SK-N-SH treated with all-trans-retinoic acid at 6 μM for 48 hours (cell line): ENCODE measurements around the gene CD177.
"Not testable (repeated sequence)": the region's sequence is repeated elsewhere in the genome, so short reads cannot be mapped to it uniquely, and the experiment has no call there.

Experiments used
- ATAC-seq: fragments of 200-7000 bp; cut with Tn5 transposase; 3 replicates; pipeline ENCODE4 v1.9.1; 2020; ENCODE audit warnings: mild to moderate bottlenecking, moderate library complexity
- BACH2 ChIP-seq: fragments of 250-450 bp; sonication (Bioruptor Pico); IDR thresholded peaks from 2 replicates; pipeline ENCODE4 v1.9.0; 2021; ENCODE audit warnings: mild to moderate bottlenecking, borderline replicate concordance
- ESRRG ChIP-seq: fragments of 250-450 bp; sonication (Bioruptor Pico); IDR thresholded peaks from 2 replicates; pipeline ENCODE4 v1.6.1; 2021; ENCODE audit warnings: mild to moderate bottlenecking
- GLIS3 ChIP-seq: fragments of 250-450 bp; sonication (Bioruptor Pico); IDR thresholded peaks from 2 replicates; pipeline ENCODE4 v1.5.0; 2020; ENCODE audit warnings: mild to moderate bottlenecking, moderate library complexity
- ISL1 ChIP-seq: fragments of 250-450 bp; sonication (Bioruptor Pico); IDR thresholded peaks from 2 replicates; pipeline ENCODE4 v2.1.2; 2022; ENCODE audit warnings: mild to moderate bottlenecking, moderate library complexity
- PPARA ChIP-seq: fragments of 250-450 bp; sonication (Bioruptor Pico); IDR thresholded peaks from 2 replicates; pipeline ENCODE4 v1.5.0; 2020; ENCODE audit warnings: mild to moderate bottlenecking, borderline replicate concordance
- RARB ChIP-seq: fragments of 250-450 bp; sonication (Bioruptor Pico); IDR thresholded peaks from 2 replicates; pipeline ENCODE4 v1.8.0; 2021; ENCODE audit warnings: mild to moderate bottlenecking, moderate library complexity
- SNAI2 ChIP-seq: fragments of 250-450 bp; sonication (Bioruptor Pico); IDR thresholded peaks from 2 replicates; pipeline ENCODE4 v1.5.0; 2020; ENCODE audit warnings: mild to moderate bottlenecking, moderate library complexity
- TCF4 ChIP-seq: fragments of 250-450 bp; sonication (Bioruptor Pico); IDR thresholded peaks from 2 replicates; pipeline ENCODE4 v1.8.0; 2021; ENCODE audit warnings: mild to moderate bottlenecking, moderate library complexity, borderline replicate concordance
- TOX ChIP-seq: fragments of 250-450 bp; sonication (Bioruptor Pico); IDR thresholded peaks from 2 replicates; pipeline ENCODE4 v1.8.0; 2021; ENCODE audit warnings: mild to moderate bottlenecking, moderate library complexity, borderline replicate concordance
- ZC3H10 ChIP-seq: fragments of 250-450 bp; sonication (Bioruptor Pico); IDR thresholded peaks from 2 replicates; pipeline ENCODE4 v1.5.1; 2021; ENCODE audit warnings: mild to moderate bottlenecking, moderate library complexity
- ZFP30 ChIP-seq: fragments of 450-650 bp; formaldehyde crosslinking; IDR thresholded peaks from 2 replicates; pipeline ENCODE4 v1.5.0; 2022; ENCODE audit warnings: mild to moderate bottlenecking, moderate library complexity
- ZNF565 ChIP-seq: fragments of 450-650 bp; formaldehyde crosslinking; conservative IDR thresholded peaks from 2 replicates; pipeline ENCODE4 v1.5.0; 2020; ENCODE audit warnings: low read depth, mild to moderate bottlenecking, moderate library complexity
- ZNF70 ChIP-seq: fragments of 450-650 bp; formaldehyde crosslinking; IDR thresholded peaks from 2 replicates; pipeline ENCODE4 v1.5.0; 2020; ENCODE audit warnings: mild to moderate bottlenecking, moderate library complexity
- ZNF8 ChIP-seq: fragments of 450-650 bp; formaldehyde crosslinking; IDR thresholded peaks from 2 replicates; pipeline ENCODE4 v1.5.0; 2020; ENCODE audit warnings: mild to moderate bottlenecking, moderate library complexity
- TF ChIP-seq, protein P1 (sequence below): fragments of 250-450 bp; sonication (Bioruptor Pico); IDR thresholded peaks from 2 replicates; pipeline ENCODE4 v1.5.0; 2020; ENCODE audit warnings: mild to moderate bottlenecking, moderate library complexity
- TF ChIP-seq, protein P2 (sequence below): fragments of 250-450 bp; sonication (Bioruptor Pico); IDR thresholded peaks from 2 replicates; pipeline ENCODE4 v1.5.1; 2021; ENCODE audit warnings: mild to moderate bottlenecking, moderate library complexity
- TF ChIP-seq, protein P3 (sequence below): fragments of 250-450 bp; sonication (Bioruptor Pico); IDR thresholded peaks from 2 replicates; pipeline ENCODE4 v1.8.0; 2021; ENCODE audit warnings: low read depth, mild to moderate bottlenecking, moderate library complexity, borderline replicate concordance
- TF ChIP-seq, protein P4 (sequence below): fragments of 250-450 bp; sonication (Bioruptor Pico); IDR thresholded peaks from 2 replicates; pipeline ENCODE4 v1.5.1; 2020; ENCODE audit warnings: low read depth, mild to moderate bottlenecking, moderate library complexity

Gene CD177

DNA sequence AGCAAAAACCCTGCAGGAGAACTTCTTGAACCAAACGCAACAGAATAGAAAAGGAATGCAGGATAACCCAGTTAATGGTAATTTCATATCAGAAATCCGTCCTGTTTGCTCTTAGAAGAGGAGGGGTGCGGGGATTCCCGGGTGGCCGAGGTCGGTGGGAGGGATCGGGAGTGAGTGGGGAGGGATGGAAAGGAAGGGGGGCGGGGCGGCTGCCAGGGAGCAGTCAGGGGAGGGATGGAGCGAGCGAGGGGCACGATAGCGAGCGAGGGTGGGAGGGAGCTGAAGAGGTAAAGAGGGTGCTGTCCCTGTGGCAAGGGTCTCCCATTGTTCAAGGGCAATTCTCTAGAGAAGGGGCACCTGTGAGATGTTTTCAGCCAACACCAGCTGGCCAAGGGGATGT is 26.5 kb downstream of the CD177 start (continued):
- no peak for TF ChIP-seq BACH2
- TF ChIP-seq, protein P1, sequence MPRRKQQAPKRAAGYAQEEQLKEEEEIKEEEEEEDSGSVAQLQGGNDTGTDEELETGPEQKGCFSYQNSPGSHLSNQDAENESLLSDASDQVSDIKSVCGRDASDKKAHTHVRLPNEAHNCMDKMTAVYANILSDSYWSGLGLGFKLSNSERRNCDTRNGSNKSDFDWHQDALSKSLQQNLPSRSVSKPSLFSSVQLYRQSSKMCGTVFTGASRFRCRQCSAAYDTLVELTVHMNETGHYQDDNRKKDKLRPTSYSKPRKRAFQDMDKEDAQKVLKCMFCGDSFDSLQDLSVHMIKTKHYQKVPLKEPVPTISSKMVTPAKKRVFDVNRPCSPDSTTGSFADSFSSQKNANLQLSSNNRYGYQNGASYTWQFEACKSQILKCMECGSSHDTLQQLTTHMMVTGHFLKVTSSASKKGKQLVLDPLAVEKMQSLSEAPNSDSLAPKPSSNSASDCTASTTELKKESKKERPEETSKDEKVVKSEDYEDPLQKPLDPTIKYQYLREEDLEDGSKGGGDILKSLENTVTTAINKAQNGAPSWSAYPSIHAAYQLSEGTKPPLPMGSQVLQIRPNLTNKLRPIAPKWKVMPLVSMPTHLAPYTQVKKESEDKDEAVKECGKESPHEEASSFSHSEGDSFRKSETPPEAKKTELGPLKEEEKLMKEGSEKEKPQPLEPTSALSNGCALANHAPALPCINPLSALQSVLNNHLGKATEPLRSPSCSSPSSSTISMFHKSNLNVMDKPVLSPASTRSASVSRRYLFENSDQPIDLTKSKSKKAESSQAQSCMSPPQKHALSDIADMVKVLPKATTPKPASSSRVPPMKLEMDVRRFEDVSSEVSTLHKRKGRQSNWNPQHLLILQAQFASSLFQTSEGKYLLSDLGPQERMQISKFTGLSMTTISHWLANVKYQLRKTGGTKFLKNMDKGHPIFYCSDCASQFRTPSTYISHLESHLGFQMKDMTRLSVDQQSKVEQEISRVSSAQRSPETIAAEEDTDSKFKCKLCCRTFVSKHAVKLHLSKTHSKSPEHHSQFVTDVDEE (CRISPR knock-in tag): no peak
- TF ChIP-seq GLIS3: no peak

DNA sequence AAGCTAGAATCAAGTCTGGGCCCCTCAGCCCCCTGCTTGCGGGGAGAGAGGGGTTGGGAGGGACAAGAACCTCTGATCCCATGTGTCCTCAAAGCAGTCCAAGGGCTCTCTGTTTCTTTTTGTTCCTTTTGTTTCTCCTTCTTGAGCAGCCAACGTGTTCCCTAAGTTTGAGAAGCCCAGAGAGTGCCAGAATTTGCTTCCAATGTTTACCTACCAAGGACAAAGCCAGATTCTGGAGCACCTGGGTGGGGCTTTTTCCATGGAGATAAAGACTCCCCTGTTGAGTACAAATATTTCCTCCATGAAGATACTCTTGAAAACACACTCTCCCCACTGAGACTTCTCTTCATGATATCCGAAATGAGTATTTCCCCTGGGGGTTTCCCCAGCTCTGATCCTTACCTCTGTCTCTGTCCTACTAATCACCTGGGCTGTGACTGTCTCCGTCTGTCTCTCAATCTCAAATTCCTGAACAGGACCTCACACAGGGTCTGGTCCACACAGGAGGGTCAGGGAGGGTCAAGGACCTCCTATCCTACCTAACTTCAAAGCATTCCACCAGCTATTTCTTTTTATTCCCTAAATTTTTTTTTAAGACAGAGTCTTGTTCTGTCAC is 27.4 kb downstream of the CD177 start:
- TF ChIP-seq, protein P2, sequence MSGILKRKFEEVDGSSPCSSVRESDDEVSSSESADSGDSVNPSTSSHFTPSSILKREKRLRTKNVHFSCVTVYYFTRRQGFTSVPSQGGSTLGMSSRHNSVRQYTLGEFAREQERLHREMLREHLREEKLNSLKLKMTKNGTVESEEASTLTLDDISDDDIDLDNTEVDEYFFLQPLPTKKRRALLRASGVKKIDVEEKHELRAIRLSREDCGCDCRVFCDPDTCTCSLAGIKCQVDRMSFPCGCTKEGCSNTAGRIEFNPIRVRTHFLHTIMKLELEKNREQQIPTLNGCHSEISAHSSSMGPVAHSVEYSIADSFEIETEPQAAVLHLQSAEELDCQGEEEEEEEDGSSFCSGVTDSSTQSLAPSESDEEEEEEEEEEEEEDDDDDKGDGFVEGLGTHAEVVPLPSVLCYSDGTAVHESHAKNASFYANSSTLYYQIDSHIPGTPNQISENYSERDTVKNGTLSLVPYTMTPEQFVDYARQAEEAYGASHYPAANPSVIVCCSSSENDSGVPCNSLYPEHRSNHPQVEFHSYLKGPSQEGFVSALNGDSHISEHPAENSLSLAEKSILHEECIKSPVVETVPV (CRISPR knock-in tag): no peak
- TF ChIP-seq SNAI2 (no peak), ISL1 (CRISPR knock-in tag) (no peak), ZNF8 (CRISPR knock-in tag) (no peak), ESRRG (CRISPR knock-in tag) (no peak), PPARA (CRISPR knock-in tag) (no peak), BACH2 (no peak), ZFP30 (CRISPR knock-in tag) (no peak), RARB (CRISPR knock-in tag) (no peak), TOX (CRISPR knock-in tag) (no peak), ZNF565 (CRISPR knock-in tag) (no peak), ZC3H10 (CRISPR knock-in tag) (no peak), GLIS3 (no peak), ZNF70 (no peak), TCF4 (no peak)
- TF ChIP-seq, protein P3, sequence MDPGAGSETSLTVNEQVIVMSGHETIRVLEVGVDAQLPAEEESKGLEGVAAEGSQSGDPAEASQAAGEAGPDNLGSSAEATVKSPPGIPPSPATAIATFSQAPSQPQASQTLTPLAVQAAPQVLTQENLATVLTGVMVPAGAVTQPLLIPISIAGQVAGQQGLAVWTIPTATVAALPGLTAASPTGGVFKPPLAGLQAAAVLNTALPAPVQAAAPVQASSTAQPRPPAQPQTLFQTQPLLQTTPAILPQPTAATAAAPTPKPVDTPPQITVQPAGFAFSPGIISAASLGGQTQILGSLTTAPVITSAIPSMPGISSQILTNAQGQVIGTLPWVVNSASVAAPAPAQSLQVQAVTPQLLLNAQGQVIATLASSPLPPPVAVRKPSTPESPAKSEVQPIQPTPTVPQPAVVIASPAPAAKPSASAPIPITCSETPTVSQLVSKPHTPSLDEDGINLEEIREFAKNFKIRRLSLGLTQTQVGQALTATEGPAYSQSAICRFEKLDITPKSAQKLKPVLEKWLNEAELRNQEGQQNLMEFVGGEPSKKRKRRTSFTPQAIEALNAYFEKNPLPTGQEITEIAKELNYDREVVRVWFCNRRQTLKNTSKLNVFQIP (CRISPR knock-in tag): no peak
- TF ChIP-seq, protein P4, sequence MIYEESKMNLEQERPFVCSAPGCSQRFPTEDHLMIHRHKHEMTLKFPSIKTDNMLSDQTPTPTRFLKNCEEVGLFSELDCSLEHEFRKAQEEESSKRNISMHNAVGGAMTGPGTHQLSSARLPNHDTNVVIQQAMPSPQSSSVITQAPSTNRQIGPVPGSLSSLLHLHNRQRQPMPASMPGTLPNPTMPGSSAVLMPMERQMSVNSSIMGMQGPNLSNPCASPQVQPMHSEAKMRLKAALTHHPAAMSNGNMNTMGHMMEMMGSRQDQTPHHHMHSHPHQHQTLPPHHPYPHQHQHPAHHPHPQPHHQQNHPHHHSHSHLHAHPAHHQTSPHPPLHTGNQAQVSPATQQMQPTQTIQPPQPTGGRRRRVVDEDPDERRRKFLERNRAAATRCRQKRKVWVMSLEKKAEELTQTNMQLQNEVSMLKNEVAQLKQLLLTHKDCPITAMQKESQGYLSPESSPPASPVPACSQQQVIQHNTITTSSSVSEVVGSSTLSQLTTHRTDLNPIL (CRISPR knock-in tag): no peak
- no peak for ATAC-seq

DNA sequence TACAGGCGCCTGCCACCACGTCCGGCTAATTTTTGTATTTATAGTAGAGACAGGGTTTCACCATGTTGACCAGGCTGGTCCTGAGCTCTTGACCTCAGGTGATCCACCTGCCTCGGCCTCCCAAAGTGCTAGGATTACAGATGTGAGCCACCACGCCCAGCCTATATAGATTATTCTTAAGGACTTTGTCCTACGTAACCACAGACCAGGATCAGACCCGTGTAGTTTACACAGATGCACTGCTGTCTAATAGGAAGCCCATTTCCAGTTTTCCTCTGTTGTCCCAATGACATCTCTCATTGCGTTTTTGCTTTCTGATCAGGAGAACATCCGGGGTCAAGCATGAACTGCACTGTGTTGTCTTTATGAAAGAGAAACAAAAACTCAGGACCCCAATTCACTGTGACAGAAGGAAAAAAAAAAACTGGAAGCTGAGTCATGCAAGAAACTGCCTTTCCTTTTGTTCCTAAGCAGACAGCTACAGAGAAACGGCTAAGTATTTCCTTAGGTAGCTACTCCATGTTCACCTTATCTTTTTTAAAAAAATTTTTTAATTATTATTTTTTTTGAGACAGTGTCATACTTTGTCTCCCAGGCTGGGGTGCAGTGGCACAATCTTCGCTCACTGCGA is 29.2 kb downstream of the CD177 start:
- not testable (repeated sequence) for ATAC-seq

DNA sequence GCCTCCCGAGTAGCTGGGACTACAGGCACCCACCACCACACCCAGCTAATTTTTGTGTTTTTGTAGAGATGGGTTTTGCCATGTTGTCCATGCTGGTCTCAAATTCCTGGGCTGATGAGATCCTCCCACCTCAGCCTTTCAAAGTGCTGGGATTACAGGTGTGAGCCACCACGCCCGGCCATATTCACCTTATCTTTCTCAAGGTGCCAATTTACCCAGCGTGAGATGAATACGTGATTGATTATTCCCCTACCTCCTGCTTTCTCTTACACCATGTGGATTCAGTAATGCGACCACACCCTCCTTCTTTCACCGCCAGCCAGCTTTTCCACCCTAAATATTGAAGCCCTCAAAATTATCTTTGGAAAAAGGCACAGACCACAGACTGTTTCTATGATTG is 29.8 kb downstream of the CD177 start:
- not testable (repeated sequence) for ATAC-seq

DNA sequence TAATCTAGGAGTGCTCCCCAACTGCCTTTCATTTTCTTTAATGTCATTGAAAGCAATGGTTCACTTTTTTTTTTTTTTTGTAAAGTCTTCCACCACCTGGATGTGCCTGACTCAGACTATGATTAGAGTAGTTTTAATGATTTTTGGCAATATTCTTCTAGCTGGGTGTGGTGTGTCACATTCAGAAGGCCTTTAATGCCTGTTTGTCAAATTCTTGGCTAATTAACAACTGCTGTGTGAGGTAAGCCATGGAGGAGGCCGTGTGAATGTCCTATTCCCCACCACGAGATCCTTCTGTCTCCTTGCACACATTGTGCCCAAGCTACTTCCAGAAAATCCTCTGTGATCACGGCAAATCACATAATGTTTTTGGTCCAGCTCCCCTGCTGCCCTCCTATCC is 30.3 kb downstream of the CD177 start:
- not testable (repeated sequence) for ATAC-seq

DNA sequence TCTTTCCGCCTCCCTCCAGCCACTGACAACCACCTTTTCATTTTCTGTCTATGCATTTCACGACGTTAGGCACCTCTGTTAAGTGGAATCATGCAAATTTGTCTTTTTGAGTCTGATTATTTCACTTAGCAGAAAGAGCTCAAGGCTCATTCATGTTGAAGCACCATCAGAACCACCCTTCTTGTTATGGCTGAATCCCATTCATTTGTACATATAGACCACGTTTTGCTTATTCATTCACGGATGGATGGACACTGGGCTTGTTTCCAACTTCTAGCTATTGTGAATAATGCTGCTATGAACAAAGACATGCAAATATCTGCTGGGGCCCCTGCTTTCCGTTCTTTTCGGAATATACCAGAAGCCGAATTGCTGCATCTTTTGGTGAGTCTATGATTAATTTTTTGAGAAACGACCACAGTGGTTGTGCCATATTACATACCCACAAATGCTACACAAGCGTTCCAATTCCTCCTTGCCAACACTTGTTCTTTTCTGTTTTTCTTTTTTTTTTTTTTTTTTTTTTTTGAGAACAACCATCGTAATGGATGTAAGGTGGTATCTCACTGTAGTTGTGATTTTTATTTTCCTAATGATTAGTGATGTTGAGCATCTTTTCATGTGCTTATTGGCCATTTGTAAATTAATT is 37.5 kb downstream of the CD177 start:
- not testable (repeated sequence) for ATAC-seq

DNA sequence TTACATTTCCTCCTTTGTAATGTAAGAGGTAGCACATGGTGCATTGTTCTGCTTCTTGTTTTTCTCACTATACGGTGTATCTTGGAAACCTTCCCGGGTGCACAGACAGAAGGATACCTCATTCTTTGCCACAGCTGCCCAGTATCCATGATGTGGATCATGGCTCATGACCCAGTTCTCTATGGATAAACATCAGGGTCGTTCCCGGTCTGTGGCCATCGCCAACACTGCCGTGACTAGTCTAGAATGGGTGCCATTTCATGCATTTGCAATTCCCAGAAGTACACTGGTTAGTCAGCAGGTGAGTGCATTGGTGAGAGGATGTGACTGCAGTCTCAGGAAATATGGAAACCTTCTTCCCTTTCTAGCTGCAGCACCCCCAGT is 38.1 kb downstream of the CD177 start:
- not testable (repeated sequence) for ATAC-seq

DNA sequence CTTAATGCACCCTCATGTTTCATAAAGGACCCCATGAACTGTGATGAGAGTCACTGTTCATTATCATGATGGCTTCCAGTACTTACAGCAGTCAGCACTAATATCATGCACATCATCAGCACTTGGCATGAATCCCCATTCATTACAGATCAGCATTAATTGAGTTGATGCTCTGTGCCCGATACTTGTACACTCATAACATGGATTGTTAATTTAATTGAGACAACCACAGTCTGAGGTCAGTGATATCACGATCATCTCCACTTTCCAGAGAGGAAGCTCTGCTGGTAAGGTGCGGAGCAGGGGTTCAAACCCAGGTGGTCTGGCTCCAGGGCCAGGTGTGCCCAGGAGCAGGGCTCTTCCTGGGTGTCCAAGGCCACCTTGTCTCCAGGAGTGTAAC is 40.0 kb downstream of the CD177 start:
- ATAC-seq: peak; percentile 68
